ENCODE data around the gene TENM4. TPM values are rescaled to one million over a fixed set of nuclear protein-coding genes. Genes with fewer than 3 reads are reported as not detected.
A peak's percentile ranks its signal among the peaks of the same experiment; 100 is the strongest.

TENM4 gene
- total RNA-seq, 1 donor from 2014 or later = 50.7 TPM

GRCh38 chr11:78606667-78607066, 834.2 kb downstream of the TENM4 start:
- no peak overlapping the region for H3K4me3 Mint-ChIP-seq (ENCODE audit: unreplicated experiment)
- no peaks in the 10 kb centered on the region for H3K9me3 Mint-ChIP-seq (ENCODE audit: unreplicated experiment)
- no peaks in the 10 kb centered on the region for H3K36me3 Mint-ChIP-seq (ENCODE audit: unreplicated experiment)
- no peaks in the 10 kb centered on the region for H3K27me3 Mint-ChIP-seq (ENCODE audit: unreplicated experiment)
- no peak for TF ChIP-seq CTCF (IDR thresholded peaks at IDR 0.05; ENCODE audit: partially characterized antibody, unreplicated experiment)
- no peak overlapping the region for H3K27ac Mint-ChIP-seq (ENCODE audit: unreplicated experiment)
- H3K4me1 Mint-ChIP-seq (ENCODE audit: low read depth, unreplicated experiment) = no peaks in the 10 kb centered on the region
- no peak for DNase-seq

GRCh38 chr11:78605296-78605695, 835.5 kb downstream of the TENM4 start:
- no peak for TF ChIP-seq CTCF (IDR thresholded peaks at IDR 0.05; ENCODE audit: partially characterized antibody, unreplicated experiment)
- H3K36me3 Mint-ChIP-seq (ENCODE audit: unreplicated experiment) = no peaks in the 10 kb centered on the region
- H3K27ac Mint-ChIP-seq (ENCODE audit: unreplicated experiment) = no peak overlapping the region
- H3K4me1 Mint-ChIP-seq (ENCODE audit: low read depth, unreplicated experiment) = no peaks in the 10 kb centered on the region
- no peaks in the 10 kb centered on the region for H3K27me3 Mint-ChIP-seq (ENCODE audit: unreplicated experiment)
- no peak overlapping the region for H3K4me3 Mint-ChIP-seq (ENCODE audit: unreplicated experiment)
- H3K9me3 Mint-ChIP-seq (ENCODE audit: unreplicated experiment) = no peaks in the 10 kb centered on the region
- no peak for DNase-seq

GRCh38 chr11:78603792-78604191, 837.0 kb downstream of the TENM4 start:
- H3K36me3 Mint-ChIP-seq (ENCODE audit: unreplicated experiment) = no peaks in the 10 kb centered on the region
- TF ChIP-seq CTCF (IDR thresholded peaks at IDR 0.05; ENCODE audit: partially characterized antibody, unreplicated experiment) = no peak
- H3K4me1 Mint-ChIP-seq (ENCODE audit: low read depth, unreplicated experiment) = no peaks in the 10 kb centered on the region
- no peak overlapping the region for H3K27ac Mint-ChIP-seq (ENCODE audit: unreplicated experiment)
- no peak for DNase-seq
- H3K27me3 Mint-ChIP-seq (ENCODE audit: unreplicated experiment) = no peaks in the 10 kb centered on the region
- no peak overlapping the region for H3K4me3 Mint-ChIP-seq (ENCODE audit: unreplicated experiment)
- peaks cover 1% of the 10 kb centered on the region for H3K9me3 Mint-ChIP-seq (ENCODE audit: unreplicated experiment)

Small RNA genes within 50 kb of the gene (microRNA-seq; reads per million reads assigned to microRNA genes)
- 1.5 reads per million, percentile 6 among the genes with 10 or more reads in this experiment for gene MIR5579 (ENCODE audit: unreplicated experiment)
- gene MIR708 (ENCODE audit: unreplicated experiment) = 3,666 reads per million, percentile 95 among the genes with 10 or more reads in this experiment
